ENCODE data around the gene ADORA2A.

The ADORA2A gene

DNA sequence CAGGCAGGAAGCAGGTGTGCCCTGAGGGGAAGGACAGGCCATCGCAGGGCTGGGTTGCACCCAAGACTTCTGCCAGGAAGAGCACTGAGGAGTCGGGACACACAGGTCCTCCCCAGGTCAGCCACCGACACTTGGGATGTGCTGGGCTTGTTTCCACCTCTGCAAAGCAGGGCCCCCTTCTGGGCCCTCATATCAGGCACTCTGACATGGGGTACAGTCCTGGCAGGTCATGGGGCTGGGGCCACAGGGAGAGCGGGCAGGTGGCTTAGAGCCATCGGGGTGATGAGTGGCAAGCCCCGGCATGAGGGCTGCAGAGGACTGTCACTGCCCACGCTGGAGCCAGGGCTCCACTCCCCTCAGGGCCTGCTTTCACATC, 7.9 kb upstream of the ADORA2A start:
- DNase-seq: no peak

DNA sequence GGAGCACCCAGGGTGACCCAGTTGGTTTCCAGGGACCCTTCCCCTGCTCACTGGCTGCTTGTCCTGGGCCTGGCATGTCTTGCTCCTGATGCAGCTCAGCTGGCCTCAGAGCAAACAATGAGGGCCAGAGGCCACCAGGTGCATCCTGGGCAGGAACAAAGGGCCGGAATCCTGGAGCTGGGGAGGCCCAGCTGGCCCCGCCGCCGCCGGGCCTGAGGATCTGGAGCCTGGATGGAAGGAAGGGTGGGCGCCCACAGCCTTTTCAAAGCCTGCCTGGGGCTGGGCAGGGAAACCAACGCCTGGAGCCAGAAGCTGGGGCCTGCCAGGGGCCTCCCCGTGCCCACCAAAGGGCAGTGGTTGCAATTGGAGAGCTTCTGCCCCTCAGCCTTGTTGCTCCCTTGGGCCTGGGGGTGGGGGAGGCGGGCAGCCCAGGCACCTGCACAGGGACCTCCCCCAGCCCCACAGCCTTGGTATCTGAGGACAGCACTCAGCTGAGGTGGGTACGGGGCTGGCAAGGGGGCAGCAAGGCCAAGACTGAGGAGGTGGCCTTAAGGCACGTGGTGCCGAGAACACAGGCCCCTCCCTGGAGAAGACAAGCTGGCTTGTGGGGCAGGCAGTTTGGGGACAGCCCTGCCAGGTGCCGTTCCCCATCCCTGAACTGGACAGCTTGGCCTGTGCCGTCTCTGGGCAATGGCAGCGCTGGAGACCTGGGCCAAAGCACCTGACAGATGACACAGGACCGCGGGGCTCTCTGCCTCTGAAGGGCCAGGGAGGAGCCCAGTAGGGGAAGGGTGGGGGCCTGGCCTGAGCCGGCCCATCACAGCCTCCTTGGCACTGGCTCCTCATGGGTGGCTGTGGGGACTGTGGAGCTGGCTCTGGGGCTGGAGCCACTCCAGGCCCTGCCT, 7.1 kb upstream of the ADORA2A start:
- no peak for DNase-seq

DNA sequence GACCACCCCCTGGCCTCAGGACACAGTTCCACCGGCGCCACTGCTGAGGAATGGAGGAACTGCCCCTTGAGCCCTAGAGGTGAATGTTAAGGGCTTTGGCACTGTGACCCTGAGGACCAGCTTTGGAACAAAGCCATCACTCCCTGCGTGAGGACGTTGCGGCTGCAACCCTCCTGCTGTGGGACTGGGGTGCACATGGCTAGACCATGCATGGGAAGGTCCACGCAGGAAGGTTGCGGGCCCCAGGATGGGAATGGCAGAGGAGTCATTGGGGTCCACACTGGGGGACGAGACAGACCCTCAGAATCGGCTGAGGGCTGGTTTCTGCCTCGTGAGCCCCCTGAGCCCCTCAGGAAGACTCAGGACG, 6.4 kb upstream of the ADORA2A start:
- no peak for DNase-seq

DNA sequence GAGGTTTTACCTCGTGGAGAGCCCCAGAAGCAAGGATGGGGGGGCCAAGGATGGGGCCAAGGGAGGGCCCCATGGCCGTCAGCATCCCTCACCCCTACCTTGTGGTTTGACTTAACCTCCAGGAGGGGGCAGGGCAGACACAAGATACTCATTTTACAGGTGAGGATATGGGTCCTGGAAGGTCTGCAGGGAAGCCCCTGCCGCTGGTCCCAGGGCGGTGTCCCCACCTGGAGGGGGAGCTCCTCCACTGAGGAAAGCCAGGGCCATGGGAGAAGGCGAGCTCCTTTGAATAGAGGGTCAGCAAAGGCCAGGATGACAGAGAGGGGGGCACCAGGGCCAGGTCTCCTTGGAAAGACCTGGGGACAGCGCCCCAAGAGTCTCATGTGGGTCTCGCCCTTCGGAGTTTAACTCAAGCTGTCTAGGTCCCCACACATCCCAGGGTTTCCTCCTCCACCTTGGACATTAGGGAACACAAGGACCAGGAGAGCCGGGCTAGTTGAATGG, 5.9 kb upstream of the ADORA2A start:
- DNase-seq: peak; percentile 51

DNA sequence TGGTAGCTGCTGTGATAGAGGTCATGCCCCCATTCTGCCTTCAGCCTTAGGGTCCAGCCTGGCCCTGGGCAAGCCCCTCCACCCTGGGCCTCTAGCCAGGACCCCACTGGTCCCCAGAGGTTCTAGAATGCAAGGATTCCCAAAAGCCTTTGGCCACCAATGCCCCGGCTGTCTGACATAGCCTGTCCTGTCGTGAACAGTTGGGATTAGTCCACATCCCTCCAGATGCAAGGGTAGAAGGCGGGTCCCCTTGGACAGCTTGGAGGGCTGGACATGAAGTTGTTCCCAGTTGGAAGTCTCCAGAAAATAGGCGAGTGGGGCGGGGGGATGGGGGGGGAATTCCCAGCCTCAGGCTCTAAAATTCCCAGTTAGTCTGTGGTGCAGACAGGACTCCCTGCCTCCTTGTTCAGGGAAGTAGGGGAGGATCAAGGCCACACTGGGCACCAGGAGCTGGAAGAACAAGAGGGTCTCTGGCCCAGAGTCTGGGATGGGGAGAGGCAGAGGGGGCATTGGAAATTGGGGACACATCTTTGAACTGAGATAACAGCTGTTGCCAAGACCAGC, 5.2 kb upstream of the ADORA2A start:
- no peak for DNase-seq

DNA sequence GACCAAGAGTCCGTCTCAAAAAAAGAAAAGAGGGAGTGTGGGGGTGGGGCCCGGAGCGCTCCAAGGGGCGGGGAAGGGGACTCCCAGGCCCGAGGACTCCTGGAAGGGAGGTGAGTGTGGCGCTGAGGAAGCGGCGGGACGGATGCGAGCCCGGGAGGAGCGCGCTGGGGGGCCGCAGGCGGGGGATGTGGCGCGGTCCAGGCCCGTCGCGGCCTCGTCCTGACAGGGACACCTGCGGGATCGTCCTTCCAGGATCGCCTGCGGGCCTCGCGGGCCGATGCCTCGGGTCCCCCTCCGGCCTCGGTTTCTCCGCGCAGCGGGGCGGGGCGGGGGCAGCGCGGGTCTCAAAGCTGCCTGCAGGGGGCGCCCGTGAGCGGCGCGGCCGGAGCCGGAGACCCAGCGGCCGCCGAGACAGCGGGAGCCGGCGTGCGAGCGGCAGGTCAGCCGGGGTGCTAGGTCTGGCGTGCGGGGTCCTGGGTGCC, 3.8 kb upstream of the ADORA2A start:
- peak; percentile 58 for DNase-seq

GRCh38 chr22:24424001-24424900, 3.1 kb upstream of the ADORA2A start:
- DNase-seq: peak; percentile 44

DNA sequence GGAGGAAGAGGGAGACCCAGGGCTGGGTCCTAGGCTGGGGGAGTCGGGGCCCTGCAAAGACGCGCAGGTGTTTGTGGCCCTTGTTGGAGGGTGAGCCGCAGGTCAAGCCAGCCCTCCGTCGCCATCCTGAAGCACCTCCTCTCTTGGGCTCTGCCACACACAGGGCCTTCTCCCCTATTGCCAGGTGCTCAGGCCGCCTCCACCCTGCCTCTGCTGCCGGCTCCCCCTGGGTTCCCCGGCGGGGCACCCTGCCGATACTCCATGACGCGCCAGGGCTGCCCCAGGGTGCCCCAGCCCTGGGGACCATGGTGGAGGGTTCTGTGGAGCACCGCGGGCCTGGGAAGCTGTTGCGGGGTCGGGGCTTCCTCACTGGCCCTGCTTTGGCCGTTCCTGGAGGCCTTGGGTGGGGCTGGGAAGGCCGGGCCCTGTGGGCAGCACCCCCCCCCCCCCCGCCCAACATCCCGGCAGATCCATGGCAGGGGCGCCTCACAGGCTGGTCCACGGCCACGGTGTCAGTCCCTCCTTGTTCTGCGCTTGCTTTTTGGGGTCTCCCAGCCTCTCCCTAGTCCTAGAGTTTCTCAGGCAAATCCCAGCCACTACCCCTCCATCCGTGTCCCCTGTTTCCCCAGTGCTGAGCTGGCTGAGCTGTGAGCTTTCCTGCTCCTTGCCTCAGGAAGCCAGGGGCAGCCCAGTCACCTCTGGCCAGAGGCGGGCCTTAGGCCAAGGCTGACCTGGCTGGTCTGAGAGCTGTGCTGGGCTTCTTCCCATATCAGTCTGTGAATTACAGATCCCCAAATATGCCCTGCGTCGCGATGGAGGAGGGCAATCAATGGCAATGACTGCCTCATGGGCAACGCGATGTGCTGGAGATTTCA, 2.3 kb upstream of the ADORA2A start:
- DNase-seq: no peak

DNA sequence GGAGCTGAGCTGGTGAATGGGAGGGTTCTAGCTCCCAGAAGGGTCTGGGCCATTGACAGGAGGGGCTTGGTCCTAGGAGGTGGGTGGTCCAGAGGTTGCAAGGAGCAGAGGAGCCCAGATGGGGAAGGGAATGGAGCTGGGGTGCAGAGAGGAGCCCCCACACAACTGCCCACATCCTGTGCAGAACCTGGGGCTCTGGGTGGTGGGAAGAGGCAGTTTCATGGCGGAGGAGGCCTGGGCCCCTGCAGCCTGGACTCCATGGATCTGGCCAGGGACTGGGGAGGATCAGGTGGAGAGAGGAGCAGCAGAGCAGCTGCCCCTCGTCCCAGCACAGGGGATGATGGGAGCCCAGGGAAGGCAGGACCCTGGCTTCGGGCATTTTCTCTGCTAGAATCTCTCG, 963 bp upstream of the ADORA2A start:
- no peak for DNase-seq

- no peak for DNase-seq
Observed at GRCh38 chr22:24426851-24427499, 424 bp upstream of the ADORA2A start.

- no peak for DNase-seq
Observed at GRCh38 chr22:24428751-24429410, 1.5 kb downstream of the ADORA2A start.

DNA sequence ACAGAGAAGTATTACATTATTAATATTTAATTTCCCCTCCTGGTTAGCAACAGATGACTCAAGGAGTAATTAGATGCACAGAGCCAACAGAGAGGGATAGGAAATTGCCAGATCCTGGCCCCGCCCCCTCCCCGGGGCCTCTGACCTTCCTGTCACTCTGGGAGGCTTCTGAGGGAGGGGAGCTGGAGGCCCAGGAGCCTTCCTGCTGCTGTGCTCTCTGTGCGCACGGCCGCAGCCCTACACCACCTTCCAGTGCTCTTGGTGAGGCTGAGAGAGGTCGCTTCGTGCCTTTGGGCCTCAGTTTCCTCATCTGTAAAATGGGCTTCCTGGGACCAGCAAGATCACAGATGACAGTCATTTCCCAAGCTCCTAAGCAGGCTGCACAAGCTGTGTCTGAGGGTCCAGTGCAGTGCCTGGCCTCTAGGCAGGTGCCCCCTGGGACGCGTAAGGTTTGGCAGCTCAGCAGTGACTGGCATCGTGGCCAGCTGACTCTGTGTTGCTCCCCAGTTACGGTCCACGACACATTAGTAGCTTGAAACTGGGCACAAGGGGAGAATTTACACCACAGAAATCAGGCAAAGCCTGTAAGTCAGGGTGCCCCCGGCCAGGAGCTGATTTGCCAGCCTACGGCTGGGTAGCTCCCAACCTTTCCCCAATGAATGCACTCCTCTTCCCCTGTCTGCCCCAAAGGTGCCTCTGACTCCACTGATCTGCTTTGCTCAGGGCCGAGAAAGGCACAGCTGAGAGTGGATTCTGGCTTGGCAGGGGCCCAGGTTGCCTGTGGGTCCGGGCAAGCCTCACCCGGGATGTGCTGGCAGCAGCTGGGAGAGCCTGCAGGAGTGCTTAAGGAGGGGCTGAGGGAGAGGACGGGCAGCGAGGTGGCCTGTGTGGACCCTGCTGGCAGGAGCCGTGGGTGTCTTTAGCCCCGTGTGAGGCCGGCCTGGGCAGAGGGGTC, 2.3 kb downstream of the ADORA2A start:
- DNase-seq: peak; percentile 69

DNA sequence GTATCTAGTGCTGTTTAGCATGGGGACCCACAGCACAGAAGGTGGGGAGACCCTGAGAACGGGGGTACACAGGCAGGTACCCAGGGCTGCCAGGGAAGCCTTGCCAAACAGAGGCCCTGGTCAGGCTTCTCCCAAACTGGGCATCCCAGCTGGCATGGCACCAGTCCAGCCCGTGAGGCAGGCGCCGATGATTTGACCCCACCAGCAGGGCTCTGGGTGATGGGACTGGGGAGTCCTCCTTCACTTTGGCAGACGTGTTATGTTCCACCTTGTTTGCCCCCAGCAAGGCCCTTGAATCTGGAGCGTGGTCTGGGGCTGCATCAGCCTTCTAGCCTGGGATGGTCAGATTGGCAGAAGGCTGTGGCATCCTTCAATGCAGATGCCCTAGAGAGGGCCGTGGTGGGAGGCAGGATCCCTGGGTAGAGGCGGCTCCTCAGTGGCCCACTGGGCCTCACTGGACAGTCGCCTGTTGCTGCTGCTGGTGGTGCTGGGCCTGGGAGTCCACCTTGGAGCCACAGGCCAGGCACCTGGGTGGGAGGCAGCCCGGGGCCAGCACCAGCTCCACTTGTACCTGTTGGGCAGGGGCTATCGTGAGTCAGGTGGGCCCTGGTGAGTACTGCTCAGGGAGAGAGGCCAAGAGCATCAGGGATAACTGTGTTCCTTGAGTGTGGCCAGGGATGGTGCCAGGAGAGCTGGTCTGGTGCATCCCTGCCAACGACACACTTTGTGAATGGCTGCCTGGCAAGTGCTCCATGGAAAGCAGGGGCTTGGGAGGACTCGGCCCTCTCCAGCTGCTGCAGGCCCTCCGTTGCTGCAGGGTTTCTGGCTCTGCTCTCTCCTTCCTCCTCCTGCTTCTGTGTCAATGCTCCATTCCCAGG, 3.3 kb downstream of the ADORA2A start:
- no peak for DNase-seq

- no peak for DNase-seq
Observed at GRCh38 chr22:24431309-24432034, 4.1 kb downstream of the ADORA2A start.

DNA sequence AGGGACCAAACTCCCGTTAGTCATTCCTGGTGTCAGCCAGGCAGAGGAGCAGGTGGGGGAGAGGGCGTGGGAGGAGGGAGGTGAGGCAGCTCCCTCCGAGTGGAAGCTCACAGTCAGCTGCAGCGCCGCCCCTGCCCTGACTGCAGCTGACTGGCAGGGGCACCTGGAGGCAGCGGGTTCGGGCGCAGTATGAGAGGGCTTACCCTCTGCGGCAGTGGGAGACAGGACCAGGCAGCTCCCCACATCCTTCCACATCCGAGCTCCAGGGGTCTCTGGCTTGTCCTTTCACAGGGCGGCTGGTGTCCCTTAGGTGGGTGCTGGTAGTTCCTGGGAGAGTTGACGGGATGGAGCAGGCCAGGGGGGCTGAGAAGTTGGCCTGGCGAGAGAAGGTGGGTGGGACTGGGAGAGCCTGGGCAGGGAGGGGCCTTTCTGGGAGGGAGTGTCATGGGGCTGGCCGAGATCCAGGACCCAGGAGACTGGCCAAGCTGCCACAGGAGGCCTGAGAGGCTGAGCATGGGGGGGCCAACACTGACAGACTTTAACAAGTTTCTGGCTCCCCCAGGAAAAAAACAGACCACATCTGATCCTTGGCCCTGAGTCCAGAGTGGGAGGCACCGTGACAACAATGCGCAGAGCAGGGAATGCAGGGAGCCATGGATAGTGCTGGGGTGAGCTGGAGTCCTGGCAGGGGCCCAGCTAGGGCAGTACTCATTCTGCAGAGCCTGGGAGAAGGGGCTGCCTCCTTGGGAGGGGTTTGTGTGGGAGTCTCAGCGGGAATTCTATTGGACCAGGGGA, 4.9 kb downstream of the ADORA2A start:
- DNase-seq: no peak

GRCh38 chr22:24433001-24433827, 5.8 kb downstream of the ADORA2A start:
- DNase-seq: no peak

Measured in CD4-positive, alpha-beta T cell treated with Interleukin-21 for 1 hour (primary cell).